ENCODE results near the gene CD9. TPM values are rescaled to one million over a fixed set of nuclear protein-coding genes. Genes with fewer than 3 reads are reported as not detected.

CD9 gene
- total RNA-seq, 4 donors from 2014 or later = 464 to 1,007 (median 773) TPM

- WGBS, 2 donors = 57 to 71% methylated on average over 13 to 16 of the region's 19 CpGs
- peak overlapping the region in 2 of 4 donors; percentile 39 to 54 for H3K27ac ChIP-seq
- no peaks in the 10 kb centered on the region for H3K9me3 ChIP-seq
- intact Hi-C loops (cut with DNase I) = loop anchor here (2.0 kb wide), 1 partner anchor 91 kb away; no protein-coding TSS in a partner anchor
- no peak for TF ChIP-seq POLR2A (IDR thresholded peaks at IDR 0.05)
- TF ChIP-seq CTCF (IDR thresholded peaks at IDR 0.05) = no peak
- H3K4me1 ChIP-seq = peaks cover 9 to 66% (median 17%) of the 10 kb centered on the region in 3 donors
- H3K4me3 ChIP-seq = no peak overlapping the region
- no peak for DNase-seq
- no peaks in the 10 kb centered on the region for H3K27me3 ChIP-seq
- no peaks in the 10 kb centered on the region for H3K36me3 ChIP-seq
Measured at GRCh38 chr12:6193853-6194815, 6.1 kb upstream of the CD9 start.

GRCh38 chr12:6195665-6196535 lies 4.3 kb upstream of the CD9 start:
- Histone ChIP-seq H3K27ac (peak overlapping the region; percentile 41 to 98 (median 82)), H3K4me3 (no peak overlapping the region), H3K36me3 (no peaks in the 10 kb centered on the region), H3K9me3 (no peaks in the 10 kb centered on the region), H3K27me3 (no peaks in the 10 kb centered on the region), H3K4me1 (peaks cover 8 to 64% (median 20%) of the 10 kb centered on the region in 3 donors)
- 33 to 36% methylated on average over 10 of the region's 10 CpGs for WGBS, 2 donors
- peak; percentile 66 to 98 (median 96) for TF ChIP-seq CTCF (IDR thresholded peaks at IDR 0.05)
- peak in 1 of 4 donors; percentile 12 for TF ChIP-seq POLR2A (IDR thresholded peaks at IDR 0.05)
- DNase-seq = no peak
- intact Hi-C loops (cut with DNase I) = loop anchor here (2.0 kb wide), 1 partner anchor 89 kb away; no protein-coding TSS in a partner anchor

- H3K9me3 ChIP-seq = no peaks in the 10 kb centered on the region
- peak overlapping the region; percentile 92 to 99 (median 97) for H3K27ac ChIP-seq
- DNase-seq = no peak
- intact Hi-C loops (cut with DNase I) = no loop called here
- no peaks in the 10 kb centered on the region for H3K36me3 ChIP-seq
- H3K4me3 ChIP-seq = no peak overlapping the region
- WGBS, 2 donors = 65 to 67% methylated on average over 7 of the region's 7 CpGs
- H3K4me1 ChIP-seq = peaks cover 24 to 80% (median 36%) of the 10 kb centered on the region in 3 donors
- no peaks in the 10 kb centered on the region for H3K27me3 ChIP-seq
- no peak for TF ChIP-seq POLR2A (IDR thresholded peaks at IDR 0.05)
- no peak for TF ChIP-seq CTCF (IDR thresholded peaks at IDR 0.05)
Measured at GRCh38 chr12:6198051-6198450, 2.1 kb upstream of the CD9 start.

GRCh38 chr12:6198556-6198955 lies 1.6 kb upstream of the CD9 start:
- no peak for DNase-seq
- no peak overlapping the region for H3K4me3 ChIP-seq
- H3K4me1 ChIP-seq = peaks cover 27 to 84% (median 39%) of the 10 kb centered on the region in 3 donors
- H3K36me3 ChIP-seq = no peaks in the 10 kb centered on the region
- H3K27ac ChIP-seq = peak overlapping the region; percentile 92 to 99 (median 97)
- 88 to 93% methylated on average over 5 to 6 of the region's 6 CpGs for WGBS, 2 donors
- intact Hi-C loops (cut with DNase I) = no loop called here
- H3K9me3 ChIP-seq = no peaks in the 10 kb centered on the region
- no peaks in the 10 kb centered on the region for H3K27me3 ChIP-seq
- TF ChIP-seq POLR2A (IDR thresholded peaks at IDR 0.05) (no peak), CTCF (IDR thresholded peaks at IDR 0.05) (no peak)

Data from esophagus squamous epithelium (tissue), 5 donors.